Measurements from ENCODE around the gene PDZD2.

GRCh38 chr5:32038523-32038922, 399.6 kb downstream of the PDZD2 start:
- TF ChIP-seq POLR2A (IDR thresholded peaks at IDR 0.05) = no peak
- no peak for TF ChIP-seq CTCF (IDR thresholded peaks at IDR 0.05 in 4 of 5, conservative IDR thresholded peaks at IDR 0.05 in 1 of 5)

Measured in gastrocnemius medialis (tissue), 4 donors.